Measurements from ENCODE around the gene TMEM247.

- TF ChIP-seq, protein P1, sequence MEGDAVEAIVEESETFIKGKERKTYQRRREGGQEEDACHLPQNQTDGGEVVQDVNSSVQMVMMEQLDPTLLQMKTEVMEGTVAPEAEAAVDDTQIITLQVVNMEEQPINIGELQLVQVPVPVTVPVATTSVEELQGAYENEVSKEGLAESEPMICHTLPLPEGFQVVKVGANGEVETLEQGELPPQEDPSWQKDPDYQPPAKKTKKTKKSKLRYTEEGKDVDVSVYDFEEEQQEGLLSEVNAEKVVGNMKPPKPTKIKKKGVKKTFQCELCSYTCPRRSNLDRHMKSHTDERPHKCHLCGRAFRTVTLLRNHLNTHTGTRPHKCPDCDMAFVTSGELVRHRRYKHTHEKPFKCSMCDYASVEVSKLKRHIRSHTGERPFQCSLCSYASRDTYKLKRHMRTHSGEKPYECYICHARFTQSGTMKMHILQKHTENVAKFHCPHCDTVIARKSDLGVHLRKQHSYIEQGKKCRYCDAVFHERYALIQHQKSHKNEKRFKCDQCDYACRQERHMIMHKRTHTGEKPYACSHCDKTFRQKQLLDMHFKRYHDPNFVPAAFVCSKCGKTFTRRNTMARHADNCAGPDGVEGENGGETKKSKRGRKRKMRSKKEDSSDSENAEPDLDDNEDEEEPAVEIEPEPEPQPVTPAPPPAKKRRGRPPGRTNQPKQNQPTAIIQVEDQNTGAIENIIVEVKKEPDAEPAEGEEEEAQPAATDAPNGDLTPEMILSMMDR (IDR thresholded peaks at IDR 0.05) = no peak
- TF ChIP-seq POLR2A (IDR thresholded peaks at IDR 0.05) = no peak
- no peak for TF ChIP-seq EP300 (IDR thresholded peaks at IDR 0.05)
Observed at GRCh38 chr2:46499392-46499785, 20.0 kb downstream of the TMEM247 start.

All from suprapubic skin (tissue), 3 donors.